Measurements from ENCODE around the gene TMEM86B. TPM values are rescaled to one million over a fixed set of nuclear protein-coding genes. Genes with fewer than 3 reads are reported as not detected.

TMEM86B gene, protein sequence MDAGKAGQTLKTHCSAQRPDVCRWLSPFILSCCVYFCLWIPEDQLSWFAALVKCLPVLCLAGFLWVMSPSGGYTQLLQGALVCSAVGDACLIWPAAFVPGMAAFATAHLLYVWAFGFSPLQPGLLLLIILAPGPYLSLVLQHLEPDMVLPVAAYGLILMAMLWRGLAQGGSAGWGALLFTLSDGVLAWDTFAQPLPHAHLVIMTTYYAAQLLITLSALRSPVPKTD
- total RNA-seq, result 12.6 and 14.8 TPM in 2 replicates

DNA sequence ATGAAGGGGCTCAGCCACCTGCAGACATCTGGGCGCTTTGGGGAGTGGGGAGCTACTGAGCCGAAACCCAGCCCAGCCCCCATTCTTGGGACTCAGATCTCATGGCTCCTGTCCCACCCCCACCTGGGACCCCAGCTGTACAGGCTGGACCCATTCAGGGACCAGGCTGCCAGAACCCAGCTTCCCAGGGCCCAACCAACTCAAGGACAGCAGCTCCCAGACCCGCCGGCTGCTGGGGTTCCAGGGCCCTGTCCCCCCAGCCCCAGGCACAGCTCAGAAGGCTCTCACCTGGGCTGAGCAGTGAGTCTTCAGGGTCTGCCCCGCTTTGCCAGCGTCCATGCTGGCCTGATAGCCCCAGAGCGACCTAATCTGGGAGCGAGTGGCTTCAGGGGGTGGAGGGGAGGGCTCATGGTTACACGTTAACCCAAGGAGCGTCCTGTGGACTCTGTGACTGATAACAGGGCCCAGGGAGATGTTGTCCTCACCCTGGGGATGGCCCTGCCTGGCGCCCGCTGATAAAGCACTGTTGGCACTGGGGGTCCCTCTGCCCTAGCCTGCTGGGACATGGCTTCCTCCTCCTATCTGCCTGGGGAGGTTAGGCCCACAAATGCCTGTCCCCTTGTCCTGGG lies at the start of gene TMEM86B:
Gene TMEM86B, minus strand, starts transcription at position 361 of the 629 bp plus-strand sequence. Its CDS starts 22 bp downstream, at position 339.
- no peak within 1 kb of the TSS for H3K27ac Mint-ChIP-seq
- DNase-seq (no peak), ATAC-seq (ENCODE audit: low read depth) (no peak)
- no peak within 1 kb of the TSS for H3K4me3 Mint-ChIP-seq
- peaks cover 3% of the 10 kb centered on the region for H3K4me1 Mint-ChIP-seq
- CTCF ChIA-PET, result no interaction called here
- peaks cover 68% of the 10 kb centered on the region for H3K36me3 Mint-ChIP-seq (ENCODE audit: low read depth)
- intact Hi-C loops (cut with micrococcal nuclease), result no loop called here
- H3K9me3 Mint-ChIP-seq, result no peaks in the 10 kb centered on the region
- no peaks in the 10 kb centered on the region for H3K27me3 Mint-ChIP-seq
- TF ChIP-seq, protein P1, sequence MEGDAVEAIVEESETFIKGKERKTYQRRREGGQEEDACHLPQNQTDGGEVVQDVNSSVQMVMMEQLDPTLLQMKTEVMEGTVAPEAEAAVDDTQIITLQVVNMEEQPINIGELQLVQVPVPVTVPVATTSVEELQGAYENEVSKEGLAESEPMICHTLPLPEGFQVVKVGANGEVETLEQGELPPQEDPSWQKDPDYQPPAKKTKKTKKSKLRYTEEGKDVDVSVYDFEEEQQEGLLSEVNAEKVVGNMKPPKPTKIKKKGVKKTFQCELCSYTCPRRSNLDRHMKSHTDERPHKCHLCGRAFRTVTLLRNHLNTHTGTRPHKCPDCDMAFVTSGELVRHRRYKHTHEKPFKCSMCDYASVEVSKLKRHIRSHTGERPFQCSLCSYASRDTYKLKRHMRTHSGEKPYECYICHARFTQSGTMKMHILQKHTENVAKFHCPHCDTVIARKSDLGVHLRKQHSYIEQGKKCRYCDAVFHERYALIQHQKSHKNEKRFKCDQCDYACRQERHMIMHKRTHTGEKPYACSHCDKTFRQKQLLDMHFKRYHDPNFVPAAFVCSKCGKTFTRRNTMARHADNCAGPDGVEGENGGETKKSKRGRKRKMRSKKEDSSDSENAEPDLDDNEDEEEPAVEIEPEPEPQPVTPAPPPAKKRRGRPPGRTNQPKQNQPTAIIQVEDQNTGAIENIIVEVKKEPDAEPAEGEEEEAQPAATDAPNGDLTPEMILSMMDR (IDR thresholded peaks at IDR 0.05), result no peak
- POLR2A ChIA-PET, result no interaction called here

- Mint-ChIP-seq H3K36me3 (ENCODE audit: low read depth) (peaks cover 43% of the 10 kb centered on the region), H3K27me3 (no peaks in the 10 kb centered on the region), H3K27ac (peak overlapping the region; percentile 93), H3K9me3 (no peaks in the 10 kb centered on the region), H3K4me3 (no peak overlapping the region), H3K4me1 (peaks cover 69% of the 10 kb centered on the region)
- POLR2A ChIA-PET, result interaction anchor here (1.6 to 11.6 kb wide), 3 partner anchors 21 to 322 kb away, joined by 6 to 277 read pairs (median 13); partner anchors contain the start of genes FIZ1, PPP6R1 and UBE2S
- CTCF ChIA-PET, result interaction anchor here (1.4 kb wide), 1 partner anchor 18 kb away, joined by 3 read pairs; no protein-coding TSS in a partner anchor
- TF ChIP-seq, protein P1 (IDR thresholded peaks at IDR 0.05), result no peak
- intact Hi-C loops (cut with micrococcal nuclease), result loop anchor here (2.0 kb wide), 1 partner anchor 23 kb away; no protein-coding TSS in a partner anchor
- ATAC-seq (ENCODE audit: low read depth) (no peak), DNase-seq (no peak)
Measured at GRCh38 chr19:55277494-55277893, 48.9 kb upstream of the TMEM86B start.

- Mint-ChIP-seq H3K4me1 (peaks cover 69% of the 10 kb centered on the region), H3K9me3 (no peaks in the 10 kb centered on the region), H3K27ac (peak overlapping the region; percentile 93), H3K36me3 (ENCODE audit: low read depth) (peaks cover 48% of the 10 kb centered on the region), H3K27me3 (no peaks in the 10 kb centered on the region), H3K4me3 (peak overlapping the region; percentile 68)
- ChIA-PET CTCF (interaction anchor here (1.4 to 1.5 kb wide), 2 partner anchors 17 to 23 kb away, joined by 3 to 5 read pairs; no protein-coding TSS in a partner anchor), POLR2A (interaction anchor here (1.6 to 11.6 kb wide), 3 partner anchors 20 to 323 kb away, joined by 6 to 277 read pairs (median 13); partner anchors contain the start of genes FIZ1, PPP6R1 and UBE2S)
- DNase-seq, result no peak
- intact Hi-C loops (cut with micrococcal nuclease), result loop anchor here (1.0 to 2.0 kb wide), 3 partner anchors 18 to 24 kb away; partner anchors contain the start of gene PPP6R1
- TF ChIP-seq, protein P1 (IDR thresholded peaks at IDR 0.05), result no peak
- peak; percentile 6 for ATAC-seq (ENCODE audit: low read depth)
Measured at GRCh38 chr19:55276720-55277430, 48.3 kb upstream of the TMEM86B start.

DNA sequence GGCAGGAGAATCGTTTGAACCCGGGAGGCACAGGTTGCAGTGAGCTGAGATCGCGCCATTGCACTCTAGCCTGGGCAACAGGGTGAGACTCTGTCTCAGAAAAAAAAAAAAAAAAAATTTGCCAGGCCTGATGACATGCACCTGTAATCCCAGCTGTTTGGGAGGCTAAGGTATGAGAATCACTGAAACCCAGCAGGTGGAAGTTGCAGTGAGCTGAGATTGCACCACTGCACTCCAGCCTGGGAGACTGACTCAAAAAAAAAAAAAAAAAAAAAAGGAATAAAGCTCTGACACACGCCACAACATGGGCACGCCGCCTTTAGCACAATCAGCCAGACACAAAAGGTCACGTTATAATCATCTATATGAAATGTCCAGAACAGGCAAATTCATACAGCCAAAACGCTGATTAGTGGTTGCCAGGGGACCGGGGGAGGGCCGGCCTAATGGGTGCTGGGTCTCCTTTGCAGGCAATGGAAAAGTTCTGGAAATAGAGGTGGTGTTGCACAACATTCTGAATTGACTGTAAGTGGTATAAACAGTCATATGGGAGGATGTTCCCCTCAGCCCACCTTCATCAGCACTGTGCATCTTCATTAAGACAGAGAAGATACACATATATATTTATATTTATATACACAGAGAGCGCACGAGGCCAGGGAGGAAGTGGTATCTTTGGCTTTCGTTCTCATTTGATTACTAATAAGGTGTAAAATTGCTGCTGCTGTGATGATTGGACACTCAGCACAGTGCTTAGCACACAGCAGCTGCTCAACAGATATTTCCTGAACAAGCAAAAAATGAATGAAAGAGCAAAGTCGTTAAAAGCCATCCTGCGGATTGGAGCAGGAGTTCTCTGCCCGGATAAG lies 47.5 kb upstream of the TMEM86B start:
- Mint-ChIP-seq H3K4me3 (peak overlapping the region; percentile 68), H3K36me3 (ENCODE audit: low read depth) (peaks cover 52% of the 10 kb centered on the region), H3K4me1 (peaks cover 61% of the 10 kb centered on the region), H3K27me3 (no peaks in the 10 kb centered on the region), H3K27ac (peak overlapping the region; percentile 93), H3K9me3 (no peaks in the 10 kb centered on the region)
- intact Hi-C loops (cut with micrococcal nuclease), result loop anchor here (1.0 to 2.0 kb wide), 3 partner anchors 17 to 25 kb away; partner anchors contain the start of gene PPP6R1
- POLR2A ChIA-PET, result interaction anchor here (0.6 to 11.6 kb wide), 8 partner anchors 13 to 323 kb away, joined by 3 to 277 read pairs (median 4); partner anchors contain the start of genes FIZ1, PPP6R1 and UBE2S
- TF ChIP-seq, protein P1 (IDR thresholded peaks at IDR 0.05), result no peak
- ATAC-seq (ENCODE audit: low read depth) (peak; percentile 43), DNase-seq (no peak)
- CTCF ChIA-PET, result interaction anchor here (0.6 to 1.5 kb wide), 3 partner anchors 18 to 26 kb away, joined by 3 to 5 read pairs (median 3); no protein-coding TSS in a partner anchor

Data from activated B cell treated with CpG ODN at 0.5 μM for 24 hours (primary cell).